HG03064 (cell line): ENCODE results near the gene CBX5.
"Not testable (repeated sequence)": the region's sequence is repeated elsewhere in the genome, so short reads cannot be mapped to it uniquely, and the experiment has no call there.

Experiments used
- ATAC-seq: cut with Tn5 transposase; IDR thresholded peaks from one replicate; pipeline ENCODE4 v1.9.1; 2021; ENCODE audit warnings: low read depth; ENCODE audit not compliant: unreplicated experiment

CBX5 gene

DNA sequence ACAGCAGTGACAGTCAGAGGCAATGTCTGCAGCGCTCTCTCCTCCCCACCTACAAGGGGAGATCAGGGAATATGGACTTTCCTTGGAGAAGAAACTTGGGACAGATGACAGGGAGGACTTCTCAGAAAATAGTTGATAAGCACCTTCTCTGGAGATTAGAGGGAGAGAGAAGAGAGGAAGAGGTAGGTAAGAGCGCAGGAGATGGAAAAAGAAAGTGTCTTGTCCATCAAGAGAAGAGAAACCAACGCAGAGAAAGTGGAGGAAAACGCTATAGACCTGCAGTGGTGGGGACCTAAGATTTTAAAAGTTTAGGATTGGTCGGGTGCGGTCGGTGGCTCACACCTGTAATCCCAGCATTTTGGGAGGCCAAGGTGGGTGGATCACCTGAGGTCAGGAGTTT, 75.6 kb downstream of the CBX5 start:
- no peak for ATAC-seq

DNA sequence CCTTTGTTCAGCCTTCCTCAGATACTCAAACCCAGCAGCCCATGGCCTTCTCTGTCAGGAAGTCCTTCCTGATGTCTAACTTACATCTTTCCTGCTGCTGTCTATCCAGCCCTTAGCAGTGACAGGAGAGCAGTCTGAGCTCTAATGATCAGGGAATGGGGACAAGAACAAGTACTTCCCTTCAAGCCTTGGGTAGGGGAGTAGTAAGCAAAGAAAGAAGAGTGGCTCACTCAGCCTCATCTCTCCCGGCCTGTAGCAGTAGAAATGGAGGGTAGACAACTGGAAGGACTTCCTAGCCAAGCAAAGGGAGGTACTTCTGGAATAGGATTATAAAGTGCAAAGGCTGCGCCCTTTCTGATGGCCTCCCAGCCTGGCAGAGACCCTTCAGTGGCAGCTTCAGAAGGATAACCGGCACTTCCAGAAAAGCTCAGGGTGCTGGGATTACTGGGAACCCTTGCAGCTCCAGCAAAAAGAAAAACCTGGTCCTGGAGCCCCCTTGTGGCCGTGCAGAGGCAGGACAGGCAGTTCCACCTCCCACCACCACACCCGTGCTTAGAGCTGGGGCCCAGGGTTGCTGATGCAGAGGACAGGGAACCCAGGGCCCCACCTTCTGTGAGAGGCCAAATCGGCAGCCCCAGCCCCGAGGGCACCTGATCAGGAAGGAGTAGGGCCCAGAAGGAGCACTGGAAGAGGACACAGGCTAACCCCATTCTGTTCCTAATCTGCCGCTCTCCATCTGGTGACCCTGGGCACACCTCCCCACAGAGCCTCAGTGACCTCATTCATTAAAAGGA, 78.7 kb downstream of the CBX5 start:
- ATAC-seq, result no peak

- ATAC-seq, result no peak
These were observed 79.5 kb downstream of the CBX5 start for GRCh38 chr12:54200412-54200811.

GRCh38 chr12:54199917-54200316, 80.0 kb downstream of the CBX5 start:
- ATAC-seq, result no peak

- no peak for ATAC-seq
These were observed 80.9 kb downstream of the CBX5 start for GRCh38 chr12:54199034-54199433.

DNA sequence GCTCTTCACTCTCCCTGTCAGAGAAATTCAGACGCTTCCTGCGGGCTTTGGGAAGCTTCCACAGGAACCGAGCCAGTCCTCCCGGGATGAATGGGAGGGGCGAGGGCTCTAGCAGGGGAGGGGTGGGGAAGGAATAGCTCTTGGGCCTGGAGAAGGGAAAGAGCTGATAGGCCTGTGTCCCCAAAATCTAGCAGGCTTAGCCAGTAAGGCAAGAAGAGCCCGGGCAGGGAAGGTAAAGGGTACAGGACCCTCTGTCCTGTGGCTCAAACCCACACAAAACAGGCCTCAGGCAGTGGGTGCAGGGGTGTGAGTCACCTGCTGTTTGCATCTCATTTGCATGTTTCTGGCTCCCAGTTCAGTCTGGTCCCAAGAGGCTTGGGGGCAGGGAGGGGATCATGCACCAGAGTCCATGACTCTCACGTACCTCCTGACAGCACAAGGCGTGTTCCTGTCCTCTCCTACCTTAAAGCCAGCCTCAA, 82.5 kb downstream of the CBX5 start:
- ATAC-seq, result no peak

DNA sequence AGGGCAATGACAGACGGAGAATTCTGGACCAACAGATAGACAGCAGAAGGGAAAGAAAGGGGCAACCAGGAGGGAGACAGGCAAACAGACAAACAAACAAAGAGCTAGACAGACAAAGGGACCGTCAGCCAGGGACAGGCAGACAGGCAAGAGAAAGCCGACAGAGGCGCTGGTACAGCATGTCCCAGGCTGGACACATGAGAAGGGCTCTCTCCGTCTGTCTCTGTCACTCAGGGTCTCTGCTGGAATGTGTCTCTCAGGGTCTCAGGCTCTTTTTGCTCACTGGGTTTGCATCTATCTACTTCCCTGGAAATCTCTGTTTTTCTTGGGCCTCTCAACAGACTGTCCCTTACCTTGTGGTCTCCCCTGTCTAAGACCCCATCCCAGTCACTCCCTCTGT, 82.9 kb downstream of the CBX5 start:
- ATAC-seq, result no peak

DNA sequence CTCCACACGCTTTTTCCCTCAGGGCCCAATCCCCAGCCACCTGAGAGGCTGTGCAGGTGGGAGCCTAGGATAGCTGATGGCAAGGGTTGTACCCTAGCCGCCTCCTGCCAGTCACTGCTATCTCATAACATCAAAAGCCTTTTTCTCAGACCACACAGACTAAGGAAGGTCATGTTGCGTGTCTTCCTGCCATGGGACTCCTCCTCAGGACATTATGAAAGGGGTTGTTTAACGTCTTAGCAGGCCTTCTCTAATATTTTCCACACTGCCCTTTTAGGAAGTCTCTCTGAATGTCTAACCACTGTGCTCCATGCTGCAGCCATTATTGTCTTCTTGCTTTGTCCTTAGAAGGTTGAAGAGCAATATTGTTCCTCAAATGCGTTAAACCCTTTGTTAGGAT, 83.5 kb downstream of the CBX5 start:
- no peak for ATAC-seq

GRCh38 chr12:54195737-54196347, 84.1 kb downstream of the CBX5 start:
- no peak for ATAC-seq

- no peak for ATAC-seq
These were observed 84.7 kb downstream of the CBX5 start for GRCh38 chr12:54195080-54195736.

- ATAC-seq, result not testable (repeated sequence)
These were observed 85.3 kb downstream of the CBX5 start for GRCh38 chr12:54194611-54195010.

- ATAC-seq, result no peak
These were observed 86.5 kb downstream of the CBX5 start for GRCh38 chr12:54193434-54193833.

DNA sequence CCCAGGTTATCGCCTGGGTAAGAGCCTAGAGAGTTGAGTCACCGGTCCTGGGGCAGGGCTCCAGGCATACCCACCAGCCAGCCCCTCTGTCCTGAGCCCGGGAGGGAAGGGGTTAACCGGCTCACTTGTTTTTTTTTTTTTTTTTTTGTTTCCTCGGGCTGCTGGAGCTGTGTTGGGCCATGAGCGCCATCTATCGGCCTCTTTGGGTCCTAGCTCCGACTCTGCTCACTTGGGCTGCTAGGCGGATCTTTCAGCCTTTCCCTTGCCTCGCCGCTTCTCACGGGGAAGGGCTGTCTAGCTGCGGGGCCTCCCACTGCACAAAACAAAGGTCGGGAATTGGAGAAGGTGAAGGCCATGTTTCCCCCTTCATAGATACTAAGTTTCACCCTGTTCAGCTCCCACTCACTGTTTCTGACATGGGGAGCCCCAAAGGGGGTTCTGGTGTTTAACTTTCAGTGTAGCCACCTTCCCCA, 88.3 kb downstream of the CBX5 start:
- no peak for ATAC-seq

- no peak for ATAC-seq
These were observed 88.8 kb downstream of the CBX5 start for GRCh38 chr12:54191126-54191525.

GRCh38 chr12:54189198-54189539, 90.8 kb downstream of the CBX5 start:
- ATAC-seq, result no peak

GRCh38 chr12:54187075-54187474, 92.8 kb downstream of the CBX5 start:
- no peak for ATAC-seq

- no peak for ATAC-seq
These were observed 94.0 kb downstream of the CBX5 start for GRCh38 chr12:54185919-54186318.

- ATAC-seq, result not testable (repeated sequence)
These were observed 94.6 kb downstream of the CBX5 start for GRCh38 chr12:54185297-54185696.

GRCh38 chr12:54184024-54184805, 95.7 kb downstream of the CBX5 start:
- no peak for ATAC-seq

GRCh38 chr12:54182981-54183380, 96.9 kb downstream of the CBX5 start:
- ATAC-seq, result no peak

- ATAC-seq, result no peak
These were observed 97.8 kb downstream of the CBX5 start for GRCh38 chr12:54182086-54182485.
